ENCODE results near the gene IWS1. TPM values are rescaled to one million over a fixed set of nuclear protein-coding genes. Genes with fewer than 3 reads are reported as not detected.

Gene IWS1
- total and polyA plus RNA-seq, 9 of the 15 experiments (the other 6 are each of a cell fraction or from before 2014, with no cell fraction given), result 20.8 to 67.2 (median 46.6) TPM

- TF ChIP-seq, protein P1, sequence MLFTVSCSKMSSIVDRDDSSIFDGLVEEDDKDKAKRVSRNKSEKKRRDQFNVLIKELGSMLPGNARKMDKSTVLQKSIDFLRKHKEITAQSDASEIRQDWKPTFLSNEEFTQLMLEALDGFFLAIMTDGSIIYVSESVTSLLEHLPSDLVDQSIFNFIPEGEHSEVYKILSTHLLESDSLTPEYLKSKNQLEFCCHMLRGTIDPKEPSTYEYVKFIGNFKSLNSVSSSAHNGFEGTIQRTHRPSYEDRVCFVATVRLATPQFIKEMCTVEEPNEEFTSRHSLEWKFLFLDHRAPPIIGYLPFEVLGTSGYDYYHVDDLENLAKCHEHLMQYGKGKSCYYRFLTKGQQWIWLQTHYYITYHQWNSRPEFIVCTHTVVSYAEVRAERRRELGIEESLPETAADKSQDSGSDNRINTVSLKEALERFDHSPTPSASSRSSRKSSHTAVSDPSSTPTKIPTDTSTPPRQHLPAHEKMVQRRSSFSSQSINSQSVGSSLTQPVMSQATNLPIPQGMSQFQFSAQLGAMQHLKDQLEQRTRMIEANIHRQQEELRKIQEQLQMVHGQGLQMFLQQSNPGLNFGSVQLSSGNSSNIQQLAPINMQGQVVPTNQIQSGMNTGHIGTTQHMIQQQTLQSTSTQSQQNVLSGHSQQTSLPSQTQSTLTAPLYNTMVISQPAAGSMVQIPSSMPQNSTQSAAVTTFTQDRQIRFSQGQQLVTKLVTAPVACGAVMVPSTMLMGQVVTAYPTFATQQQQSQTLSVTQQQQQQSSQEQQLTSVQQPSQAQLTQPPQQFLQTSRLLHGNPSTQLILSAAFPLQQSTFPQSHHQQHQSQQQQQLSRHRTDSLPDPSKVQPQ (CRISPR knock-in tag; IDR thresholded peaks at IDR 0.05; ENCODE audit: borderline replicate concordance), result no peak
- TF ChIP-seq, protein P2, sequence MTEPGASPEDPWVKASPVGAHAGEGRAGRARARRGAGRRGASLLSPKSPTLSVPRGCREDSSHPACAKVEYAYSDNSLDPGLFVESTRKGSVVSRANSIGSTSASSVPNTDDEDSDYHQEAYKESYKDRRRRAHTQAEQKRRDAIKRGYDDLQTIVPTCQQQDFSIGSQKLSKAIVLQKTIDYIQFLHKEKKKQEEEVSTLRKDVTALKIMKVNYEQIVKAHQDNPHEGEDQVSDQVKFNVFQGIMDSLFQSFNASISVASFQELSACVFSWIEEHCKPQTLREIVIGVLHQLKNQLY (CRISPR knock-in tag; conservative IDR thresholded peaks at IDR 0.05), result no peak
These were observed 34.6 kb upstream of the IWS1 start (continued) for GRCh38 chr2:127560931-127561280.

DNA sequence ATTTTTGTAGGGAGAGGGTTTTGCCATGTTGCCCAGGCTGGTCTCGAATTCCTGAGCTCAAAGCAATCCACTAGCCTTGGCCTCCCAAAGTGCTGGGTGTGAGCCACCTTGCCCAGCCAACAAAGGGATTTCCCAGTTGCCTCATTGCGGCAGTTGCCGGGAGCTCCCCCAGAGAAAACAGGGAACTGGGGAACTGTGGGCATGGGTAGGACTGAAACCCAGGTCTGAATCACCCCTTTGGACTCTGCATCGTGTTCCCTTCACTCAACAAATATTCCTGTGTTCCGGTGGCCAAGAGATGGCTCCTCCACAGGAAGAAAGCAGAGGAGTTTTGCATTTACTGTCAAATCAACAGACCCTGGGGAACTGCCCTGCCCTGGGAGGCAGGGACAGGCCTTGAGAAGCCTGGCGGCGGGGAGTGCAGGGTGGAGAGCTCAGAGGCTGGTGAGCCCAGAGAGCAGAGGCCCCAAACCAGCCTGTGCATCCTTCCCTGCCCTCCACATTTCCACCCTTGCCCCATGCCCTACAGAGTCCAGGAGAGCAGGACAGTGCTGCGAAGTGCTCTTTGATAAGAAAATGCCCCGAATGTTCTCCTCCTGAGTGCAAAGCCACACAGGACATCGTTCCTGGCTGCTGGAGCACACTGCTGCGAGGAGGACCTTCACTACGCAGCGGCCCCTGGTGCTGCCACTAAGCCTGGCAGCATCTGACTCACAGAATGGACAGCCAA lies 34.1 kb upstream of the IWS1 start:
- Histone ChIP-seq H3K9me1 (ENCODE audit: control insufficient read depth, insufficient read depth, low read length) (no peaks in the 10 kb centered on the region), H3K9me3 (replicated peaks; ENCODE audit: control insufficient read depth, insufficient read depth, low read depth, low read length) (no peaks in the 10 kb centered on the region), H3K79me2 (ENCODE audit: control insufficient read depth, insufficient read depth, low read length) (no peaks in the 10 kb centered on the region), H4K20me1 (replicated peaks; ENCODE audit: control insufficient read depth, insufficient read depth, low read length) (no peaks in the 10 kb centered on the region), H3K4me3 (no peak overlapping the region), H2AFZ (ENCODE audit: low read depth, low read length) (no peak overlapping the region), H3K27me3 (ENCODE audit: control insufficient read depth in 2 of 2, insufficient read depth in 2 of 2, low read length in 2 of 2) (peaks cover 34 to 59% of the 10 kb centered on the region in 2 experiments), H3K27ac (ENCODE audit: extremely low read depth, low read depth, low read length) (no peak overlapping the region), H3K4me1 (replicated peaks in 1 of 2; ENCODE audit: control insufficient read depth in 2 of 2, insufficient read depth in 2 of 2, low read length in 2 of 2) (0 out of 5 replicates have a peak, but pooled peaks cover 0 to 3% of the 10 kb centered on the region in 2 experiments), H3K9ac (ENCODE audit: insufficient read depth in 1 of 2, low read depth in 2 of 2, low read length in 2 of 2) (peak overlapping the region in 1 of 2 experiments; percentile 8; a peak in 1 of 4 replicates), H3K4me2 (ENCODE audit: insufficient read depth, low read length) (no peak overlapping the region), H3K36me3 (ENCODE audit: control insufficient read depth, insufficient read depth, low read length) (no peaks in the 10 kb centered on the region)
- DNase-seq (ENCODE audit: extremely low read depth in 1 of 4, low spot score in 3 of 4) (no peak), FAIRE-seq (no peak), ATAC-seq (no peak; the same call in none of the 3 replicates)
- intact Hi-C loops (cut with micrococcal nuclease), result no loop called here
- WGBS (ENCODE audit: insufficient coverage, low coverage, missing lambda C conversion rate), result 5% methylated on average over 13 of the region's 13 CpGs
- ChIA-PET CTCF (ENCODE audit: low intra/inter-chr PET ratio) (no interaction called here), POLR2A (no interaction called here)
- in situ Hi-C loops (cut with MboI), result no loop called here
- BruUV-seq (replicated peaks), result no TSS peak
- no peak for TF ChIP-seq MTF1 (CRISPR knock-in tag; IDR thresholded peaks at IDR 0.05; ENCODE audit: borderline replicate concordance)
- no peak for TF ChIP-seq PRPF4 (IDR thresholded peaks at IDR 0.05; ENCODE audit: insufficient read depth, low read depth, low read length, poor library complexity, severe bottlenecking)
- TF ChIP-seq ZNF707 (CRISPR knock-in tag; conservative IDR thresholded peaks at IDR 0.05), result no peak
- TF ChIP-seq ATF4 (CRISPR knock-in tag; IDR thresholded peaks at IDR 0.05), result no peak
- TF ChIP-seq, protein P3, sequence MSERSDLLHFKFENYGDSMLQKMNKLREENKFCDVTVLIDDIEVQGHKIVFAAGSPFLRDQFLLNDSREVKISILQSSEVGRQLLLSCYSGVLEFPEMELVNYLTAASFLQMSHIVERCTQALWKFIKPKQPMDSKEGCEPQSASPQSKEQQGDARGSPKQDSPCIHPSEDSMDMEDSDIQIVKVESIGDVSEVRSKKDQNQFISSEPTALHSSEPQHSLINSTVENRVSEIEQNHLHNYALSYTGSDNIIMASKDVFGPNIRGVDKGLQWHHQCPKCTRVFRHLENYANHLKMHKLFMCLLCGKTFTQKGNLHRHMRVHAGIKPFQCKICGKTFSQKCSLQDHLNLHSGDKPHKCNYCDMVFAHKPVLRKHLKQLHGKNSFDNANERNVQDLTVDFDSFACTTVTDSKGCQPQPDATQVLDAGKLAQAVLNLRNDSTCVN (CRISPR knock-in tag; IDR thresholded peaks at IDR 0.05), result no peak
- no peak for TF ChIP-seq ETV6 (IDR thresholded peaks at IDR 0.05; ENCODE audit: borderline replicate concordance in 1 of 2, low read depth in 2 of 2, low read length in 1 of 2)
- TF ChIP-seq ETV6 (CRISPR knock-in tag; IDR thresholded peaks at IDR 0.05; ENCODE audit: borderline replicate concordance), result no peak
- no peak for TF ChIP-seq POU5F1 (IDR thresholded peaks at IDR 0.05; ENCODE audit: borderline replicate concordance, low read depth, low read length, partially characterized antibody)
- TF ChIP-seq HDGF (IDR thresholded peaks at IDR 0.05), result no peak
- TF ChIP-seq ZNF561 (CRISPR knock-in tag; conservative IDR thresholded peaks at IDR 0.05), result no peak
- TF ChIP-seq PHF8 (IDR thresholded peaks at IDR 0.05; ENCODE audit: borderline replicate concordance, low read length), result no peak
- no peak for TF ChIP-seq RBM15 (IDR thresholded peaks at IDR 0.05; ENCODE audit: insufficient read depth, low read length)
